SU-DHL-6 (cell line): ENCODE data around the gene IRF9.

ENCODE experiments used
- H2AFZ ChIP-seq: fragments of 200-600 bp; sonication (generic); 2 replicates; pipeline ENCODE4 v1.6.1; 2014; ENCODE audit warnings: low read depth, mild to moderate bottlenecking, moderate library complexity, mixed read lengths, antibody characterized with exemption, low read length; ENCODE audit not compliant: severe bottlenecking
- H3F3A ChIP-seq: fragments of 200-600 bp; shearing (Covaris generic); 2 replicates; pipeline ENCODE4 v1.6.0; 2016; ENCODE audit warnings: antibody characterized with exemption, mild to moderate bottlenecking; ENCODE audit not compliant: insufficient read depth
- H3K27ac ChIP-seq: fragments of 200-600 bp; sonication (generic); 2 replicates; pipeline ENCODE4 v1.5.1; 2016; ENCODE audit warnings: low read depth, mild to moderate bottlenecking, low read length, moderate library complexity, mixed read lengths
- H3K27me3 ChIP-seq: fragments of 200-600 bp; sonication (generic), shearing (Covaris generic); 2 replicates; pipeline ENCODE4 v1.6.0; 2014; ENCODE audit warnings: mild to moderate bottlenecking, low read length
- H3K36me3 ChIP-seq: fragments of 200-600 bp; sonication (generic); 2 replicates; pipeline ENCODE4 v1.6.1; 2014; ENCODE audit warnings: mild to moderate bottlenecking, low read length, mixed read lengths
- H3K4me2 ChIP-seq: fragments of 300-600, 200-600 bp; shearing (Covaris generic), sonication (generic); 2 replicates; pipeline ENCODE4 v1.6.0; 2014; ENCODE audit warnings: low read length, low read depth, mild to moderate bottlenecking; ENCODE audit not compliant: poor library complexity, severe bottlenecking
- H3K4me3 ChIP-seq: fragments of 200-600 bp; sonication (generic); 2 replicates; pipeline ENCODE4 v1.5.1; 2014; ENCODE audit warnings: antibody characterized with exemption, low read length, mild to moderate bottlenecking, mixed read lengths; ENCODE audit not compliant: insufficient read depth, poor library complexity, severe bottlenecking
- H3K79me2 ChIP-seq: fragments of 200-600 bp; sonication (generic); 2 replicates; pipeline ENCODE4 v1.6.1; 2014; ENCODE audit warnings: mild to moderate bottlenecking, low read length, moderate library complexity; ENCODE audit not compliant: insufficient read depth
- H3K9ac ChIP-seq: fragments of 200-600 bp; sonication (generic); 2 replicates; pipeline ENCODE4 v1.7.0; 2014; ENCODE audit warnings: mild to moderate bottlenecking, low read length
- H3K9me2 ChIP-seq: fragments of 200-600 bp; sonication (generic); replicated peaks from 2 replicates; pipeline ENCODE4 v1.6.1; 2014; ENCODE audit warnings: low read length; ENCODE audit not compliant: insufficient read depth
- H3K9me3 ChIP-seq: fragments of 200-600 bp; sonication (generic); 2 replicates; pipeline ENCODE4 v1.6.1; 2014; ENCODE audit warnings: low read length, mixed read lengths; ENCODE audit not compliant: insufficient read depth
- H4K20me1 ChIP-seq: fragments of 200-600 bp; sonication (generic); 2 replicates; pipeline ENCODE4 v1.6.1; 2014; ENCODE audit warnings: low read depth, mild to moderate bottlenecking, antibody characterized with exemption, low read length, moderate library complexity, mixed read lengths
- CTCF ChIP-seq: fragments of 200-600 bp; sonication (generic); IDR thresholded peaks from one replicate; pipeline ENCODE4 v1.5.1; 2017; ENCODE audit warnings: antibody characterized with exemption, mild to moderate bottlenecking, low read length, moderate library complexity; ENCODE audit not compliant: insufficient read depth, poor library complexity, severe bottlenecking
- EZH2phosphoT487 ChIP-seq: fragments of 200-600 bp; sonication (generic), shearing (Covaris generic); conservative IDR thresholded peaks from 2 replicates; pipeline ENCODE4 v1.6.1; 2018; ENCODE audit warnings: mild to moderate bottlenecking, antibody characterized with exemption, low read length, moderate library complexity, mixed read lengths

The IRF9 gene

GRCh38 chr14:24204163-24205146 is 43.4 kb downstream of the IRF9 start:
- Histone ChIP-seq H3F3A (peaks cover 6% of the 10 kb centered on the region; the same call in 1 of the 2 replicates), H2AFZ (no peak overlapping the region), H3K9me2 (no peaks in the 10 kb centered on the region), H3K4me3 (no peak overlapping the region), H3K9ac (no peak overlapping the region), H3K27me3 (no peaks in the 10 kb centered on the region), H3K36me3 (peaks cover 3% of the 10 kb centered on the region; the same call in 1 of the 2 replicates), H3K79me2 (no peaks in the 10 kb centered on the region), H3K9me3 (no peaks in the 10 kb centered on the region), H3K27ac (no peak overlapping the region), H4K20me1 (no peaks in the 10 kb centered on the region), H3K4me2 (no peak overlapping the region)
- TF ChIP-seq CTCF = no peak
- TF ChIP-seq EZH2phosphoT487 = no peak

DNA sequence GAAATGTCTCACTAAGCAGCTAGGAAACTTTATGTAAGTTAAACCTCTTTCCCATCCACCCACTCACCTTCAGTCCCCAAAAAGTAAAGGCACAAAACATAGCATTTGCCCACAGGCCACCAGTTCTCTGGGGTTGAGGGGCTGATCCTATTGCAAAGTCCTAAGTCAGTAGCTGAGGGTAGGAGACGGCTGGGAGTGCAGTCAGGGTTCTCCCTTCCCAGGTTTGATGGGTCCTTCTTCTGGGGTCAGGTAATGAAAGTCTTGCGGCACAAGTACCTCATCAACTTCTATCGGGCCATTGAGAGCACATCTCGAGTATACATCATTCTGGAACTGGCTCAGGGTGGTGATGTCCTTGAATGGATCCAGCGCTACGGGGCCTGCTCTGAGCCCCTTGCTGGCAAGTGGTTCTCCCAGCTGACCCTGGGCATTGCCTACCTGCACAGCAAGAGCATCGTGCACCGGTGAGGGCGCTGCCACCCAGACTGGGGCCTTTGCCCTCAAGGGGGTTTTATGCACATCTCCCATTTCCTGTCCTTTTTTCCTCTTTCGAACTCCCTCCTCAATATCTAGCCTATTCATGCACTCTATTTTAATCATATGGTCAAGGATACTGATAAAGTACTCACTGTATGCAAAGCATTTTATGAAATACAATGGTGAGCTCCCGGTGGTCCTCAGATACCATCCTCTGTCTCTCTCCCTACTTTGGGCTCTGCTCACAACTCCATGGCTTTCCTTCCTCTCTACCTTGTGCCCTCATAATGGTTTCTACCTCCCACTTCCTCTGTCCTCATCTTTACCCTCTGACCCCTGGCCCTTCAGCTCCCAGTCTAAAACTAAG is 45.4 kb downstream of the IRF9 start:
- H3K27ac ChIP-seq = no peak overlapping the region
- no peaks in the 10 kb centered on the region for H3K79me2 ChIP-seq
- H4K20me1 ChIP-seq = no peaks in the 10 kb centered on the region
- no peak overlapping the region for H3K4me2 ChIP-seq
- no peak overlapping the region for H2AFZ ChIP-seq
- no peak for TF ChIP-seq EZH2phosphoT487
- no peak for TF ChIP-seq CTCF
- no peaks in the 10 kb centered on the region for H3K9me3 ChIP-seq
- peaks cover under 1% of the 10 kb centered on the region; the same call in 1 of the 2 replicates for H3K36me3 ChIP-seq
- peaks cover 6% of the 10 kb centered on the region; the same call in 1 of the 2 replicates for H3F3A ChIP-seq
- H3K9me2 ChIP-seq = no peaks in the 10 kb centered on the region
- no peaks in the 10 kb centered on the region for H3K27me3 ChIP-seq
- H3K4me3 ChIP-seq = no peak overlapping the region
- H3K9ac ChIP-seq = no peak overlapping the region

DNA sequence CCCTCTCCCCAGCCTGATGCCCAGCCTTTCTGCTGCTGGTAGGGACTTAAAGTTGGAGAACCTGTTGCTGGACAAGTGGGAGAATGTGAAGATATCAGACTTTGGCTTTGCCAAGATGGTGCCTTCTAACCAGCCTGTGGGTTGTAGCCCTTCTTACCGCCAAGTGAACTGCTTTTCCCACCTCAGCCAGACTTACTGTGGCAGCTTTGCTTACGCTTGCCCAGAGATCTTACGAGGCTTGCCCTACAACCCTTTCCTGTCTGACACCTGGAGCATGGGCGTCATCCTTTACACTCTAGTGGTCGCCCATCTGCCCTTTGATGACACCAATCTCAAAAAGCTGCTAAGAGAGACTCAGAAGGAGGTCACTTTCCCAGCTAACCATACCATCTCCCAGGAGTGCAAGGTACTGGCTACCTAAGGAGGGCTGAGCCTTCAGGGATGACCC is 46.1 kb downstream of the IRF9 start:
- no peaks in the 10 kb centered on the region for H3K9me3 ChIP-seq
- H3K27ac ChIP-seq = no peak overlapping the region
- no peak overlapping the region for H3K4me3 ChIP-seq
- TF ChIP-seq EZH2phosphoT487 = no peak
- no peak for TF ChIP-seq CTCF
- H3K27me3 ChIP-seq = no peaks in the 10 kb centered on the region
- peaks cover 6% of the 10 kb centered on the region; the same call in 1 of the 2 replicates for H3F3A ChIP-seq
- H2AFZ ChIP-seq = no peak overlapping the region
- H3K79me2 ChIP-seq = no peaks in the 10 kb centered on the region
- no peak overlapping the region for H3K4me2 ChIP-seq
- H4K20me1 ChIP-seq = no peaks in the 10 kb centered on the region
- H3K36me3 ChIP-seq = no peaks in the 10 kb centered on the region
- H3K9me2 ChIP-seq = no peaks in the 10 kb centered on the region
- H3K9ac ChIP-seq = no peak overlapping the region
